Stimulated activated CD8-positive, alpha-beta memory T cell treated with anti-CD3 and anti-CD28 coated beads, Interleukin-7, amount 100 ng/mL, for 4 hours (primary cell): ENCODE results near the gene PTCH2.

Experiments
- DNase-seq, 2 donors: peaks; one replicate each; pipeline ENCODE4 v3.0.0-alpha.2; 2020; ENCODE audit warnings: low read depth in 2 of 2

Gene PTCH2

DNA sequence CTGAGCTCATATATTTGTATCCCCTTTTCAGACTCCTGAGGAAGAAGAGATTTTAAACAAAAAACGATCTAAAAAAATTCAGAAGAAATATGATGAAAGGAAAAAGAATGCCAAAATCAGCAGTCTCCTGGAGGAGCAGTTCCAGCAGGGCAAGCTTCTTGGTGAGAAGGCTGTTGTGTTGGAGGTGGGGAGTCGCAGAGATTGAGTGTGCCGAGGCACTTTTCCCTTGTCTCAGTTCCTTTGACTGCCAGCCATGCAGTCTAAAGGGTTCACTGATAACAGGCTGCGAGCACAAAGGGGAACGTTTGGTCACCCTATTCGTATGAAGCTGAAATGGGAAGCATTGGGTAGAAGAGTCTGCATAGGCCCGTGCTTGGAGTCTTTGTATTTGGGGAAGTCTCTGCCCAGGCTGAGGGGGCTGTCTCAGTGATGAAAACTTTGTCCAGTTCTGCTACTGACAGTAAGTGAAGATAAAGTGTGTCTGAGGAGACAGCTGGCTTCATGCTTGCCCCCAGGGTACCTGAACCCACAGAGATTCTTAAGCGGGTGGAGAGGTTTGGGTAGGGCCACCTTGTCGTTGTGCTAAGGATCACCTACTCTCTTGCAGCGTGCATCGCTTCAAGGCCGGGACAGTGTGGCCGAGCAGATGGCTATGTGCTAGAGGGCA, 65.0 kb downstream of the PTCH2 start:
- no peak for DNase-seq

DNA sequence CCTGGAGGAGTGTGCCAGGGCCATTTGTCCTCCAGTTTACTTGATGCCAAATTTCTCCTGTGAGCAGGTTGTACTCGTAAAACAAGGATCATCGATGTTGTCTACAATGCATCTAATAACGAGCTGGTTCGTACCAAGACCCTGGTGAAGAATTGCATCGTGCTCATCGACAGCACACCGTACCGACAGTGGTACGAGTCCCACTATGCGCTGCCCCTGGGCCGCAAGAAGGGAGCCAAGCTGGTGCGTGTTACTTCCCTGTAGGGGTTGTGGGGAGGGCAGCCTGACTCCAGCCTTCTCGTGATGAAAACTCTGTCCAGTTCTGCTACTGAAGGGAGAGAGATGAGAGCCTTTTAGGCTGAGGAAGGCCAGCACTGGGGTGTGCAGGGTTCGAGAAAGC, 65.5 kb downstream of the PTCH2 start:
- no peak for DNase-seq

DNA sequence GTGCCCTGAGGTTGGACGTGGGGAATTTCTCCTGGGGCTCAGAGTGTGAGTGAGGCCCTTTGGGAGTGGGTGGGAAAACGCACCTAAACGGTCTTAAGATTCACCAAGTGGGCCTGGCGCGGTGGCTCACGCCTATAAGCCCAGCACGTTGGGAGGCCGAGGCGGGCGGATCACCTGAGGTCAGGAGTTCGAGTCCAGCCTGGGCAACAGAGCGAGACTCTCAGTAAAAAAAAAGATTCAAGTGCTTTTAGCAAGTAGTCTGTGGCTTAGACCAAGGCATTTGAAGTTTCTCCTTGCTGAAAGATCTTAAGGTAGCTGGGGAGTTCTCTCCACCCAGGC, 66.4 kb downstream of the PTCH2 start:
- DNase-seq, result no peak

DNA sequence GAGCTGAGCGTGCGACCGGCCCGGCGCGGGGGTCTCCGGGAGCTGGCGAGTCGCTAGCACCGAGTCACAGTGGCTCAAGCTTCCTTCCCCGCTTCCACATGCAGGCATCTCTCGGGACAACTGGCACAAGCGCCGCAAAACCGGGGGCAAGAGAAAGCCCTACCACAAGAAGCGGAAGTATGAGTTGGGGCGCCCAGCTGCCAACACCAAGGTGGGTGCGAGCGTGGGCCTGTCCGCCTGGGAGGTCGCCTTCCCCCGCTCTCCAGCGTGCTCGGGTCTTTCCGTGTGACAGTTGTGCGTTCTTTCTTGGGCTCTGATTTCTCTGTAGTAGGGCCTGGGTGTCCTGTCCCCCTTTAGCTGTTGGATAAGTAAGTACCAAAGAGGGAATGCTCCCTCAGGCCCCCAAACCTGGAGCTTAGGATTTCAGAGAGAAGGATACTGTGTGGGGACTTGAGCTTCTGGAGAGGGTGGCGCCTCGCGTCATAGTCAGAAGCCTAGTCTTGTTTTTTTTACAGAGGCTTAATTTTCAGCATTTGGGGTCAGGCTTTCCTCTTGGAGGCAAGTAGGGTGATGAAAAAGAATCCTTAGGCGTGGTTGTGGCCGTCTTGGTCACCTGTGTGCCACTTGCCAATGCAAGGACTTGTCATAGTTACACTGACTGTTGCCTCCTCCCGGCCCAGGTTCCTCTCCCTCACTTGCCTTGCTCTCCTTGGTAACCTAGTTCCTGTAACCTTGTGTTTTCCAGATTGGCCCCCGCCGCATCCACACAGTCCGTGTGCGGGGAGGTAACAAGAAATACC, 66.9 kb downstream of the PTCH2 start:
- DNase-seq, result peak; percentile 40 to 63

DNA sequence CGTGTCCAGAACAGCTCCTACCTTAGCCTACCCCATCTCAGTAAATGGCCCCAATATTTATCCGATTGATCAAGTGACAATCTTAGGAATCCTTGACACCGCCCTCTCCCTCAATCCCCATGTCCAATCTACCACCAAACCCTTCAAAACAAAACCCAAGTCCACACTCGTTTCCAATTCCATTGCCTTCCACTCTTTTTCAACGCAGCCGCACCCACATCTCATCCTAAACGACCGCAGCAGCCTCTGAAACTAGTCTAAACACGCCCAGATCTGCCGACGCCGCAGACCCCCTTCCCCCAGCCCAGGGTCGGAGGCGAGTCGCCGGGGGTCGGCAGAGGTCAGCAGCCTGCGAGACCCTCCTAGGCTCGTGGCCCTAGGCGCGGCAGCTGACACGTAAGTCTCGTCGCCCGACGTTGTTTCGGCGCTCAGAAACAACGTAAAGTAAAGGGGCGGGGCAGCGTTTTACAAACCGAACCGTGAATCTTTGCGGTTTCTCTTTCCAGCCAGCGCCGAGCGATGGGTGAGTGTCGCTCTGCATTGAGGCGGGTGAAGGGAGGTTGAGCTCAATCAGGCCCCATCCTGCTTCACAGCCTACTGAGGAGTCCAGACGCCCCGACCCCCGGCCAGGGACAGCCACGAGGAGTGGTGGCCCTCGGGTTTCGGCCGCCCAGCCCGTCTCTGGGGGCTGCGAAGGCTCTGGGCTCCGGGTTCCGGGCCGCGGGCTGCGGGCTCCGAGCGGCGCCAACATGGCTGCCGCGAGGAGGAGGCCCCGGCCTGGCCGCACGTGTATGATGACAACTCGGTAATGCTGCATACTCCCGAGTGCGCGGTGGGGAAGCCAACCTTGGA, 67.7 kb downstream of the PTCH2 start, which contains the start of gene RPS8:
TSS of gene RPS8 (plus strand) at position 463 of the 852 bp plus-strand sequence. CDS start at position 520, 57 bp downstream.
- DNase-seq, result peak; percentile 83 to 87
